GM18508 (cell line): ENCODE results near the gene VASH1.

ENCODE experiments used
- ATAC-seq: cut with Tn5 transposase; IDR thresholded peaks from one replicate; pipeline ENCODE4 v1.9.1; 2021; ENCODE audit warnings: moderate number of reproducible peaks; ENCODE audit not compliant: insufficient read depth, unreplicated experiment

Gene VASH1

GRCh38 chr14:76827696-76828296 lies 66.5 kb downstream of the VASH1 start:
- ATAC-seq = no peak

GRCh38 chr14:76828339-76829012 lies 67.2 kb downstream of the VASH1 start:
- no peak for ATAC-seq

GRCh38 chr14:76829013-76829365 lies 67.7 kb downstream of the VASH1 start:
- ATAC-seq = no peak

DNA sequence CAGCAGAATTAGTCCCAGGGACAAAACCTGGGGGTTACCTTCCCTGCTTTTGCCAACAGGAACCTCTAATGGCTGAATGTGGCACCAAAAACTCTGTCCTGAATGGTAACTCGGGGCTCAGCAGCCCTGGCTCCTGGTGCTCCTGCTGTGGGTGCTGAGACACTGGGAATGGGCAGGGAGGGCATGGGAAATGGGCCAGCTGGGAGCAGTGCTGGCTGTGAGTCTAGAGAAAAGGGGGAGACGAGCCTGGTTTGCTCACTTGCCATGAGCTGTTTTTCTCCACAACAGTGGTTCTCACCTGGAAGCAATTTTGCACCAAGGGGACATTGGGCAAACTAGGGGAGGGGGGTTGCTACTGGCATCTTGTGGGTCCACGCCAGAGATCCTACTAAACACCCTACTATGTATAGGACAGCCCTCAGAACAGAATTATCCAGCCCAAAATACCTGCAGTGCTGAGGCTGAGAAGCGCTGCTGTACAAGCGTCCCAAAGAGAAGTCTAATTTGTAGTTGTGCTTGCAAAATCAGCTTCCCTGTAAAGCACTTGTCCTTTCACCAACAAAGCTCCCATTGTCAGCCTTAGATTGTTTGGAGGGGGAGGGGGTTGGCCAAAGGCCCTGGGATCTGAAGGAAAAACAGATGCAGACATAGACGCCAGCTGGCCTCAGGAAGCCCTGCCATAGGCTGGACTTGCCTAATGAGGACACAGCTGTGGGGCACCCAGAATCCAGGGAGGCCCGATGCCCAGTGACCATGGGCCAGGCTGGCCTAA lies 68.6 kb downstream of the VASH1 start:
- ATAC-seq = no peak

DNA sequence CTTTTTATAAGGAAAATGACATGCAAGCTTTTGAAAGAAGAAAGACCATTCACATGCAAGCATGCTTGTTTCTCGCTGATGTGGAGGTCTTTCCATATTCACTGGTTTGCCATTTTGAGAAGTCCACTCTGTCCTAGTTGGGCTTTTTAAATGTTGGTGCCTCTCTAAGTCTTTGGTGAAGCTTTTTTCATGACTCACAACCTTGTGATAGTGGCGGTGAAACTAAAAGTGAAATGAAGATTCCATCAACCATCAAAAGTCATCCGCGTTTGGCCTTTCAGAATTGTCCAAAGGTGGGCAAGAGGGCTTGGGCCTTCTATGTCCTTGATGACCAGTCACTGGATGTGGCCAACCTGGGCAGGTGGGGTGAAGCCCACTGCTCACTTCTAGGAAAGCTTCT lies 69.3 kb downstream of the VASH1 start:
- no peak for ATAC-seq

DNA sequence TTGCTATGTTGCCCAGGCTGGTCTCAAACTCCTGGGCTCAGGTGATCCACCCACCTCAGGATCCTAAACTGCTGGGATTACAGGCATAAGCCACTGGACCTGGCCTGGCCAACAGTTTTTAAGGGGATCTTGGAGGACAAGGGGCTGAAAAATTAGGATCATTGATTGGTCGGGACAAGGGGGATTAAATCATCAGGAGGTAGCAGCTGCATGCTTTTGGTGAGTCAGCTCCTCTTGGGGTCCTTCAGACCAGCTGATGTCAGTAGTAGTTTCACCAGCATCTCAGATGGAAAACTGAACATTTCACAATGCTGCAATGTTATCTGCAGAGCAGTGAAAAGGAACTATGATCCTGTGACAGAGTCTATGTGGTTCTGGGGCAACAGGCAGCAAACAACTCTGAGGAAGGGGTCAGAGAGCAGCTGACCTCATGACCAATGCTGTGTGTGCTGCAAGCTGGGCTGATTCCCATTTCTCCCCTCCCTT lies 71.3 kb downstream of the VASH1 start:
- no peak for ATAC-seq
